HFF-Myc (cell line): ENCODE results near the gene GMIP.
A peak's percentile ranks its signal among the peaks of the same experiment; 100 is the strongest.

Experiments
- DNase-seq: peaks from one replicate; pipeline ENCODE4 v3.0.0-alpha.2; 2011; ENCODE audit warnings: low read depth; ENCODE audit errors: extremely low read depth
- H3K4me3 ChIP-seq: replicated peaks from 2 replicates; pipeline ENCODE4 v1.5.1; 2011; ENCODE audit warnings: low read depth, mild to moderate bottlenecking, control low read depth, low read length
- CTCF ChIP-seq: IDR thresholded peaks from 2 replicates; pipeline ENCODE4 v1.5.1; 2012; ENCODE audit warnings: mild to moderate bottlenecking, low read depth, low read length, control low read depth; ENCODE audit errors: missing control alignments

GMIP gene

GRCh38 chr19:19628501-19629134, 14.8 kb downstream of the GMIP start:
- no peak for DNase-seq
- peak overlapping the region; percentile 15; the same call in 1 of the 2 replicates for H3K4me3 ChIP-seq
- TF ChIP-seq CTCF: no peak

- no peak for DNase-seq
- H3K4me3 ChIP-seq: peak within 1 kb of the TSS; percentile 15
- no peak for TF ChIP-seq CTCF
Observed at GRCh38 chr19:19627621-19628500, 15.6 kb downstream of the GMIP start, which contains the start of gene LPAR2. Gene LPAR2, minus strand, starts transcription at chr19:19628220. Its CDS starts 945 bp downstream, at chr19:19627275.

- TF ChIP-seq CTCF: no peak
- H3K4me3 ChIP-seq: no peak overlapping the region
- no peak for DNase-seq
Observed at GRCh38 chr19:19626516-19627472, 16.7 kb downstream of the GMIP start.

GRCh38 chr19:19624032-19624570, 19.4 kb downstream of the GMIP start:
- TF ChIP-seq CTCF: no peak
- no peak for DNase-seq
- no peak overlapping the region for H3K4me3 ChIP-seq

GRCh38 chr19:19623383-19623782, 20.1 kb downstream of the GMIP start:
- no peak overlapping the region for H3K4me3 ChIP-seq
- DNase-seq: no peak
- TF ChIP-seq CTCF: no peak

- TF ChIP-seq CTCF: no peak
- H3K4me3 ChIP-seq: no peak overlapping the region
- no peak for DNase-seq
Observed at GRCh38 chr19:19619849-19620210, 23.6 kb downstream of the GMIP start.
